Cardiac muscle cell (in vitro differentiated cells and primary cell): ENCODE results near the gene RENBP. TPM values are rescaled to one million over a fixed set of nuclear protein-coding genes. Genes with fewer than 3 reads are reported as not detected.

ENCODE experiments used
- DNase-seq, 2 donors: peaks; one replicate each; pipeline versions ENCODE4 v3.0.0 to v3.0.0-alpha.2; 2010 to 2017; ENCODE audit warnings: low read depth in 1 of 2, low spot score in 1 of 2
- H3K27ac ChIP-seq: fragments of 200-600 bp; sonication (generic); 2 replicates; pipeline ENCODE4 v1.5.1; 2016
- H3K27me3 ChIP-seq: fragments of 200-600 bp; sonication (generic); 2 replicates; pipeline ENCODE4 v1.6.0; 2016; ENCODE audit warnings: control low read depth
- H3K36me3 ChIP-seq: fragments of 200-600 bp; sonication (generic); 2 replicates; pipeline ENCODE4 v1.5.1; 2016; ENCODE audit warnings: control low read depth
- H3K4me1 ChIP-seq: fragments of 200-600 bp; sonication (generic); 2 replicates; pipeline ENCODE4 v1.8.1; 2017; ENCODE audit warnings: low read depth, mild to moderate bottlenecking, mixed run types
- H3K4me3 ChIP-seq: fragments of 200-600 bp; sonication (generic); 2 replicates; pipeline ENCODE4 v1.5.1; 2016; ENCODE audit warnings: mild to moderate bottlenecking
- H3K9me3 ChIP-seq: fragments of 200-600 bp; sonication (generic); 2 replicates; pipeline ENCODE4 v1.5.1; 2017; ENCODE audit warnings: low read depth, mild to moderate bottlenecking, control low read depth
- polyA plus RNA-seq: library from polyadenylated mRNA; unstranded; fragments of >200 nt; fragmentation: Nextera tagmentation; extraction: Ambion mirVana; gene quantifications from 2 replicates; pipeline ENCODE4 v1.2.1, GENCODE V29; 2016
- total RNA-seq: library from RNA; depleted of rRNA; stranded (reverse); fragments of >200 nt; gene quantifications from 2 replicates; pipeline ENCODE4 v1.2.3, GENCODE V29; 2016
- TF ChIP-seq, protein P1 (sequence below): IDR thresholded peaks from 2 replicates; pipeline ENCODE4 v1.5.1; 2012; ENCODE audit warnings: low read depth, mild to moderate bottlenecking, low read length

RENBP gene
- total RNA-seq (5.7 and 12.4 TPM in 2 replicates), polyA plus RNA-seq (7.4 and 8.7 TPM in 2 replicates)

DNA sequence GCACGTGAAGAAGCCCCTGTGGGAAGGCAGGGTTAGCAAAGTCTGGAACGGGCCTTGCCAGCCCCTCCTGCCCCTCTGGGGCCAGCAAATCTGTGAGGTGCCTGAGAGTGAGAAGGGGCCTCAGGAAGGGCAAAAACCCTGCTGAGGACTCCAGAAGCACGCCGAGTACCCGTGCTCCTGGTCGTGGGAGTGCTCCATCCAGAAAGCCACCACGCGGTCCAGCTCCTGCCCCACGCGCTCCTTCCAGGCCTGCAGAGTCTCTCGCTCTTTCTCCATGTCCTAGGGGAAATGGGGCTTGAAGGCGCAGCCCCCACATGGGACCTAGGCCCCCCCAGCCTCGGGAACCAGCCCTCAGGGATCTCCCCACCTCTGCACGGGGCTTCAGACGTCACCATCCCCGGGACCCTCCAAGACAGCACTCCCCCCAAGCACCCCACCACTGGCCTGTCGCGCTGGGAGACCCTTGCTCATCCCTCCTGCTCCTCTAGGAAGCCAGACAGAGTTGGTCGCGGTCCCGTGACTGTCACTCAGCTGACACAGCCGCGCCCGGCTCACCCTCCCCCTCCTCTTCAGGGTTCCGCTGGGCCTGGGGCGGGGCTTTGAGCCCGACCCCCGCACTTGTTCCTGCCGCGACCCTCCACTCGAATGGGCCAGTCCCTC lies at the start of gene RENBP:
TSS of gene RENBP (minus strand) at position 504 of the 660 bp plus-strand sequence. CDS start at position 471, 33 bp downstream.
- no peaks in the 10 kb centered on the region for H3K36me3 ChIP-seq
- no peaks in the 10 kb centered on the region for H3K9me3 ChIP-seq
- no peaks in the 10 kb centered on the region for H3K4me1 ChIP-seq
- no peak within 1 kb of the TSS for H3K27ac ChIP-seq
- peak in 1 of 2 donors; percentile 62 for DNase-seq
- H3K4me3 ChIP-seq = peak within 1 kb of the TSS; percentile 14
- TF ChIP-seq, protein P1, sequence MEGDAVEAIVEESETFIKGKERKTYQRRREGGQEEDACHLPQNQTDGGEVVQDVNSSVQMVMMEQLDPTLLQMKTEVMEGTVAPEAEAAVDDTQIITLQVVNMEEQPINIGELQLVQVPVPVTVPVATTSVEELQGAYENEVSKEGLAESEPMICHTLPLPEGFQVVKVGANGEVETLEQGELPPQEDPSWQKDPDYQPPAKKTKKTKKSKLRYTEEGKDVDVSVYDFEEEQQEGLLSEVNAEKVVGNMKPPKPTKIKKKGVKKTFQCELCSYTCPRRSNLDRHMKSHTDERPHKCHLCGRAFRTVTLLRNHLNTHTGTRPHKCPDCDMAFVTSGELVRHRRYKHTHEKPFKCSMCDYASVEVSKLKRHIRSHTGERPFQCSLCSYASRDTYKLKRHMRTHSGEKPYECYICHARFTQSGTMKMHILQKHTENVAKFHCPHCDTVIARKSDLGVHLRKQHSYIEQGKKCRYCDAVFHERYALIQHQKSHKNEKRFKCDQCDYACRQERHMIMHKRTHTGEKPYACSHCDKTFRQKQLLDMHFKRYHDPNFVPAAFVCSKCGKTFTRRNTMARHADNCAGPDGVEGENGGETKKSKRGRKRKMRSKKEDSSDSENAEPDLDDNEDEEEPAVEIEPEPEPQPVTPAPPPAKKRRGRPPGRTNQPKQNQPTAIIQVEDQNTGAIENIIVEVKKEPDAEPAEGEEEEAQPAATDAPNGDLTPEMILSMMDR = no peak
- H3K27me3 ChIP-seq = no peaks in the 10 kb centered on the region

DNA sequence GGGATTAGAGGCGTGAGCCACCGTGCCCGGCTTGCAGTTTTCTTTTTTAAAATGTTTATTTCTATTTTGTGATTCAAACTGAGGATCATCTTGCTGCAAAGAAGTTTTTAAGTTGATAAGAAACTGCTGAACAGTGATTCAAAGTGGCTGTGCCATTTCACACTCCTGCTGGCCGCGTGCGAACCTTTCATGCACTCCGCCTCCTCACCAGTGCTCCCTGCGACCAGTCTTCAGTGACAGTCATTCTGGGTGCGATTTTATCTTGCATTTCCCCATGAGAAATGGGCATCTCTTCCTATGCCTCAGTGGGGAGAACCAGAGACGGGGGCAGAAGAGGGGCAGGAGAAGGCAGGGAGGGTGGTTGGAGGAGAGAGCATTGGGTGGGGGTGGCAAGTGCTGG lies 49.5 kb upstream of the RENBP start:
- Histone ChIP-seq H3K27ac (no peak overlapping the region), H3K4me3 (no peak overlapping the region), H3K27me3 (no peaks in the 10 kb centered on the region), H3K9me3 (no peaks in the 10 kb centered on the region), H3K4me1 (no peaks in the 10 kb centered on the region), H3K36me3 (no peaks in the 10 kb centered on the region)
- TF ChIP-seq, protein P1 = no peak
- no peak for DNase-seq

DNA sequence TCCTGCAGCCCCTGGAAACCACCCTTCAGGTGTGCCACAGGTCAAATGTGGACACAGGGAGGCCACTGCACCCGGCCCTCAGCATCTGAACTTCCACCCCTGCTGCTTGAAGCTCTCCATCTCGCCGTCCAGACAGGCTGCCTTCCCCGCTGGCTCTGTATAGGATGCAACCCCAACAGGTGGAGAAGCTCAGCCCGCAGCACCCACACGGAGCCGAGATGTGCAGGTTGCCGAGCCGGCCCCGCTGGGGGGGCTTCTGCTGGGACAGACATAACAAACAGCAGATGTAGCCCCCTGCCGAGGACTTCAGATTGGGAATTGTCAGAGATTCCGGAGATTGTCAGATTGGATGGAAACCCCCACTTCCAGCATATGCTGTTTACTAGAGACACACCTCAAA lies 48.6 kb upstream of the RENBP start:
- Histone ChIP-seq H3K27me3 (no peaks in the 10 kb centered on the region), H3K4me3 (no peak overlapping the region), H3K4me1 (no peaks in the 10 kb centered on the region), H3K27ac (no peak overlapping the region), H3K36me3 (no peaks in the 10 kb centered on the region), H3K9me3 (no peaks in the 10 kb centered on the region)
- TF ChIP-seq, protein P1 = no peak
- DNase-seq = no peak

DNA sequence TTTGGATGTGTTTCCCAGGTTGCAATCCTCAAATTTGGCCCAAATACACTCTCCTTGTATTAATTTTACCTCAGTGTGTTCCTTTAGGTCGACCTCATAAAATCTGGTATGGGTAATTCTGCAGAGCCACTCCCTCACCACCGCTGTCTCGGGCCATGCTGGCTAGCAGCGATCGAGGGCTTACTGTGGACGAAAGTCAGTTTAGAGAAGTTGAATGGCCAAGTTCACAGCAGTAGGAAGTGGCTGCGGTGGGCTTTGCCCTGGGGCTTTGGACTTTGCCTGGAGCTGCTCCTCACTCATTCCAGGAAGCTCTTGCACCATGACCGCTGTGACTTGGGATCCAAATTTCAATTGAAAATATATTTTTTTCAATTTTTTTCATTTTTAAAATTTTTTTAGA lies 47.7 kb upstream of the RENBP start:
- TF ChIP-seq, protein P1 = no peak
- Histone ChIP-seq H3K27ac (no peak overlapping the region), H3K36me3 (no peaks in the 10 kb centered on the region), H3K4me3 (no peak overlapping the region), H3K27me3 (no peaks in the 10 kb centered on the region), H3K9me3 (no peaks in the 10 kb centered on the region), H3K4me1 (no peaks in the 10 kb centered on the region)
- DNase-seq = no peak

DNA sequence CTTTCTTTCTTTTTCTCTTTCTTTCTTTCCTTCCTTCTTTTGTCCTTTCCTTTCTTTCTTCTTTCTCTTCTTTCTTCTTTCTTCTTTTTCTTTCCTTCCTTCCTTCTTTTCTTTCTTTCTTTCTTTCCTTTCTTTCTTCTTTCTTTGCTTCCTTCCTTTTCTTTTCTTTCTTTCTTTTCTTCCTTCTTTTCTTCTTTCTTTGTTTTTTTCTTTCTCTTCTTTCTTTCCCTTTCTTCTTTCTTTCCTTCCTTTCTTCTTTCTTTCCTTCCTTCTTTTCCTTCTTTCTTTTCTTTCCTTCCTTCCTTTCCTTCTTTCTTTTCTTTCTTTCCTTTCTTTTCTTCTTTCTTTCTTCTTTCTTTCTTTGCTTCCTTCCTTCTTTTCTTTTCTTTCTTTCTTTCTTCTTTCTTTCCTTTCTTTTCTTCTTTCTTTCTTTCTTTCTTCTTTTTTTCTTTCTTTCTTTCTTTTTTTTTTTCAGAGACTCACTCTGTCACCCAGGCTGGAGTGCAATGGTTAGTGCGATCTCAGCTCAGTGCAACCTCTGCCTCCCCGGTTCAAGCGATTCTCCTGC lies 46.7 kb upstream of the RENBP start:
- Histone ChIP-seq H3K9me3 (no peaks in the 10 kb centered on the region), H3K36me3 (no peaks in the 10 kb centered on the region), H3K4me3 (no peak overlapping the region), H3K27me3 (no peaks in the 10 kb centered on the region), H3K4me1 (no peaks in the 10 kb centered on the region), H3K27ac (no peak overlapping the region)
- TF ChIP-seq, protein P1 = no peak
- no peak for DNase-seq
